Bronchial epithelial cell (primary cell): Measurements from ENCODE around the gene PCCA. TPM values are rescaled to one million over a fixed set of nuclear protein-coding genes. Genes with fewer than 3 reads are reported as not detected.

ENCODE experiments used
- DNase-seq: peaks from one replicate; pipeline ENCODE4 v3.0.0-alpha.2; 2010; ENCODE audit warnings: low read depth
- FAIRE-seq: peaks from 2 replicates; lab custom pipeline; 2011; peaks lifted over from hg19 to GRCh38; lab: Jason Lieb, UNC
- H3K27me3 ChIP-seq: 2 replicates; pipeline ENCODE4 v1.5.1; 2011; ENCODE audit warnings: low read length; ENCODE audit not compliant: control insufficient read depth, insufficient read depth
- H3K36me3 ChIP-seq: 2 replicates; pipeline ENCODE4 v1.5.1; 2011; ENCODE audit warnings: low read length; ENCODE audit not compliant: control insufficient read depth, insufficient read depth
- H3K4me3 ChIP-seq: 2 replicates; pipeline ENCODE4 v1.5.1; 2011; ENCODE audit warnings: mild to moderate bottlenecking, low read depth, low read length, control low read depth
- total RNA-seq: library from RNA; depleted of rRNA; stranded (reverse); fragments of >200 nt; gene quantifications from 2 replicates; pipeline ENCODE4 v1.2.1, GENCODE V29; 2014
- TF ChIP-seq, protein P1 (sequence below): IDR thresholded peaks from 2 replicates; pipeline ENCODE4 v1.5.1; 2011; ENCODE audit warnings: mild to moderate bottlenecking, moderate library complexity, low read length, control low read depth, inconsistent platforms; ENCODE audit not compliant: insufficient read depth, severe bottlenecking

PCCA gene
- total RNA-seq, 1 donor from 2014 or later = 27.1 TPM

DNA sequence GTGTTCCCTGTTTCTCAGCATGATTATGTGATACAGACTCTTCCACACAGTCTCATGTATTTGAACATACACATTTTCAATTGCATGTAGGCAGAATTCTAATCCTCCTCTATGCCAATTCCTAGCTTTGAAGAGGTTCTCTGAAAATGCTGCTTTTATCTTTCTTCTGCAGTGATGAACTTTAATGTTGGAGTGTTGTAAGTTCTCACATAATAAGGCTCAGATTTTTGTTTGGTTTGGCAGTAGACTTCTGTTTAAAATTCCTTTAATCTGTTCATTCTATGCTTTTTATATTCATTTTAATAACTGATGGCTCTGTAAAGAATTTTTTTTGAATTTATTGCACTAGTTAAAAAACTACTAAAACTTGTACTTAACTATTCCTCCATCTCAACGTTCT, 273.9 kb downstream of the PCCA start:
- FAIRE-seq = no peak
- Histone ChIP-seq H3K36me3 (no peaks in the 10 kb centered on the region), H3K27me3 (no peaks in the 10 kb centered on the region), H3K4me3 (no peak overlapping the region)
- TF ChIP-seq, protein P1, sequence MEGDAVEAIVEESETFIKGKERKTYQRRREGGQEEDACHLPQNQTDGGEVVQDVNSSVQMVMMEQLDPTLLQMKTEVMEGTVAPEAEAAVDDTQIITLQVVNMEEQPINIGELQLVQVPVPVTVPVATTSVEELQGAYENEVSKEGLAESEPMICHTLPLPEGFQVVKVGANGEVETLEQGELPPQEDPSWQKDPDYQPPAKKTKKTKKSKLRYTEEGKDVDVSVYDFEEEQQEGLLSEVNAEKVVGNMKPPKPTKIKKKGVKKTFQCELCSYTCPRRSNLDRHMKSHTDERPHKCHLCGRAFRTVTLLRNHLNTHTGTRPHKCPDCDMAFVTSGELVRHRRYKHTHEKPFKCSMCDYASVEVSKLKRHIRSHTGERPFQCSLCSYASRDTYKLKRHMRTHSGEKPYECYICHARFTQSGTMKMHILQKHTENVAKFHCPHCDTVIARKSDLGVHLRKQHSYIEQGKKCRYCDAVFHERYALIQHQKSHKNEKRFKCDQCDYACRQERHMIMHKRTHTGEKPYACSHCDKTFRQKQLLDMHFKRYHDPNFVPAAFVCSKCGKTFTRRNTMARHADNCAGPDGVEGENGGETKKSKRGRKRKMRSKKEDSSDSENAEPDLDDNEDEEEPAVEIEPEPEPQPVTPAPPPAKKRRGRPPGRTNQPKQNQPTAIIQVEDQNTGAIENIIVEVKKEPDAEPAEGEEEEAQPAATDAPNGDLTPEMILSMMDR = no peak
- no peak for DNase-seq

DNA sequence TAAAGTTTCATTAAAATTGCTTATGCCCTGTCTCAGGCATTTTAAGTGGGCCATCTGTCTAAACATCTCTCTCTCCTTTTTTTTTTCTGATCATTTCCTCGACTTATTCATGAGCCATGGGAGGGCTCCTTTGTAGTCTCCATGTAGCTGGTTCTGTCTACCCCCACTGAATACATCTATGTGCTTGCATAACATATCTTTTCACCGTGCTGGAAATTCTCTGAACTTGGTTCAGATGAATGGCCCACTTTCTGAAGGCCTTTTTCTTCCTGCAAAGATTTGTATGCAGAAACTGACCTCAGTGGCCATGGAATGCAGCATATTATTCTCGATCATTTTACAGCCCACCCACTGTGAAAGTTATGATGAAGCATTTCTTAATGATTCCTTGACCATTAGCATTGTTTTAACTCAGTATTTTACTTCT, 274.4 kb downstream of the PCCA start:
- H3K4me3 ChIP-seq = no peak overlapping the region
- DNase-seq (no peak), FAIRE-seq (no peak)
- TF ChIP-seq, protein P1 = no peak
- no peaks in the 10 kb centered on the region for H3K36me3 ChIP-seq
- no peaks in the 10 kb centered on the region for H3K27me3 ChIP-seq

DNA sequence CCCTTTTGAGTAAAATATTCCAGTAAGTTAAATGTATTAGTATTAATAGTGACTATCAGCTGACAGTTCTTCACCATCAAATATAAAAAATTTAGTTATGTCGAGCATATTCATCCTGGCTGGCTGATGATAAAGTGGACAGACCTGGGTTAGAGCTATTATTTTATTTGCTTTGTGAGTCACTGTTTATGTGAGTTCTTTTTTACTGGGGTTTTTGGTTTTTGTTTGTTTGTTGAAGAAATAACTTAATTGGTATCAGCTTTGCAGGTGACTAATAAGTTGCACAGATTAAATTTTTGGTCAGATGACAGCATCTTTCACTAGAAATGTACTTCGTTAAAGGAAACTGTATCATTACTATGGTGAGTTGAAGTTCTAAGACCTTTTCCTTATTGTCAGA, 275.0 kb downstream of the PCCA start:
- no peak overlapping the region for H3K4me3 ChIP-seq
- H3K27me3 ChIP-seq = no peaks in the 10 kb centered on the region
- no peaks in the 10 kb centered on the region for H3K36me3 ChIP-seq
- DNase-seq (peak; percentile 39), FAIRE-seq (no peak)
- TF ChIP-seq, protein P1 = no peak

DNA sequence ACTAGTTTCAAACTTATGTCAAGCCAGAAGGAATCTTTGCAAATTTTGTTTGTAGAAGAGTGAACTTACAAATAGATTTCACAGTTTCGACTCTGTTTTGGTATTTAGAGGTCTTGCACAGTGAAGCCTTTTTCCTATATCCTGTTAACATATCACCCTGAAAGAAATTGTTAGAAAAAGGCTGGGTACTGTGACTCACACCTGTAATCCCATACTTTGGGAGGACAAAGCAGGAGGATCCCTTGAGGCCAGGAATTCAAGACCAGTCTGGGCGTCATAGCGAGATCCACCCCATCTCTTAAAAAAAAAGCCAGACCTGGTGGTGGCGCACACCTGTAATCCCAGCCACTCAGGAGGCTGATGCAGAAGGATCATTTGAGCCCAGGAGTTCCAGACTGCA, 275.7 kb downstream of the PCCA start:
- Histone ChIP-seq H3K4me3 (no peak overlapping the region), H3K36me3 (no peaks in the 10 kb centered on the region), H3K27me3 (no peaks in the 10 kb centered on the region)
- TF ChIP-seq, protein P1 = no peak
- FAIRE-seq = no peak
- DNase-seq = peak; percentile 26

DNA sequence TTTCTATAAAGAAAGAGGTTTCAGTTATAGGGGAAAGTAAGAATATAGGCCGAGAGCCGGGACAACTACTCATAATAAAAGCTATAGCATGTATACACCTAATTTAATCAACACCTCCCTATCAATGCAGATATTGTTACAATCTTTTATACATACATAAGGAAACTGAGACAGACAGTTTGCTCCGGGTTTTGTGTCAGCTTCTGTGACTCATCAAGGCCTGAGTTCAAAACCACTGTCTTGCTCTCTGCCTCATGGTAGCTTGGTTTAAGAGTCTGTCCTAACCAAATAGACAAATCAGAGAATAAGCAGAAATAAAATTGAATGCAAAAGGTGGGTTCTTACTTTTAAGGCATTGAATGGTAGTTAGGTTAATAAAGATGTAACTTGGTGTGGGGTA, 276.8 kb downstream of the PCCA start:
- FAIRE-seq (no peak), DNase-seq (no peak)
- Histone ChIP-seq H3K27me3 (no peaks in the 10 kb centered on the region), H3K36me3 (no peaks in the 10 kb centered on the region), H3K4me3 (no peak overlapping the region)
- TF ChIP-seq, protein P1 = no peak

DNA sequence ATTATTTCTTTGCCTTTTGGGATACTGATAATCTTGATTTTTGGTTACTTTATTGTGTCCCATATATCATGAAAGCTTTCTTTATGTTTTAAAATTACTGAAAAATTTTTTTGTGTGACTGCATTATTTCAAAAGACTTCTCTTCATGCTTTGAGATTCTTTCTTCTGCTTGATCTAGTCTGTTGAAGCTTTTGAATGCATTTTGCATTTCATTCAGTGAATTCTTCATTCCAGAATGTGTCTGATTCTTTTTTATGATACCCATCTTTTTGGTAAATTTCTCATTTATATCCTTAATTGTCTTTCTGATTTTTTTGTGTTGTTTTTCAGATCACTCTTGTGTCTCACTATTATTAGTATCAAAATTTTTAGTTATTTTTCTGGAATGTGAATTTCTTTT, 289.6 kb downstream of the PCCA start:
- no peaks in the 10 kb centered on the region for H3K27me3 ChIP-seq
- no peak overlapping the region for H3K4me3 ChIP-seq
- FAIRE-seq (no peak), DNase-seq (no peak)
- TF ChIP-seq, protein P1 = no peak
- peaks cover 1% of the 10 kb centered on the region for H3K36me3 ChIP-seq
